CD4-positive, alpha-beta T cell treated with Interleukin-6 at 100 ng/mL for 8 hours (primary cell): ENCODE results near the gene LLGL1.

ENCODE experiments used
- DNase-seq: peaks from one replicate; pipeline ENCODE4 v3.0.0-alpha.2; 2020; ENCODE audit warnings: mixed read lengths, low spot score

LLGL1 gene

DNA sequence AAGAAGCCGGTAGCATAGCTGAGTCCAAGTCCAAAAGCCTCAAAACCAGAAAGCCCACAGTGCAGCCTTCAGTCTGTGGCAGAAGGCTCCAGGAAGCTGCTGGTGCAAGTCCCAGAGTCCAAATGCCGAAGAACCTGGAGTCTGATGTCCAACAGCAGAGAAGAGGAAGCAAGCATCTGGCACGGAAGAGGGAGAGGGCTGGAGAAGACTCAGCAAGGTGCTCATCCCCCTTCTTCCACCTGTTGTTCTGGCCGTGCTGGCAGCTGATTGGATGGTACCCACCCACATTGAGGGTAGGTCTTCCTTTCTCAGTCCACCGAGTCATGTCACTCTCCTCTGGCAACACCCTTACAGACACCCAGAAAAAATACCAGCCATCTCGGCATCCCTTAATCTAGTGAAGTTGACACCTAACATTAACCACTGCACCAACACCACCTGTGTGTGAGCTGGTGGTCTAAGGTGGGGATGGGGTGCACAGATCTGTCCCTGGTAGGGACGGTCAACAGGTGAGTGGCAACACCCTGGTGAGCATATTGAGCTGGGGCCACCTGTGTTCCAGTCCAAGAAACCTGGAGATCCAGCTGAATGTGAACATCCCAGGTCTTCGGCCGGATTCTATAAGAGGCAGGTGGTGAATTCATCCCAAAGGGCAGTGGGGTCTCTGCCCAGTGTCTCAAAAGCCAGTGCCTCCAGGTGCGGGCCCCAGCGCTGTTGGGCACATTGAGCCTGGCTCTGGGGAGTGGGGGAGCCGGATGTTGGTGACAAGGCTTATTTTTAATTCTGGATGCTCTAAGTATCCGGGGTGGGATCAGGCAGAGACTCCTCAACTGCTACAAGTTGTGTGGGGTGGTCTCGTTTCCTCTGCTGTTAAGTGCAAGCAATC is 44.9 kb downstream of the LLGL1 start:
- DNase-seq = no peak

DNA sequence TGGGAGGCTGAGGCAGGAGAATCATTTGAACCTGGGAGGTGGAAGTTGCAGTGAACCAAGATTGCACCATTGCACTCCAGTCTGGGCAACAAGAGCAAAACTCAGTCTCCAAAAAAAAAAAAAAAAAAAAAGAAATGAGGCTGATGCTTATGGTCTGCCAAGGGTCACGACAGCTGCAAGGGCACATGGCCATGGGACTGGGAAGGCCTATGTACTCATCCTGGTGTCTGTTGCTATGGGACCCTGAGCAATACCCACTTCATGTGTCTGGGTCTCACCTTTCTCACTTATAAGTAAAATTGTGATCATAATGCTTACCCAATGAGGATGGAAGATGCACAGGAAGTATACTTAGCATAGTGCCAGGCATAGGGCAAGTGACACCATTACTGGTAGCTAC is 51.6 kb downstream of the LLGL1 start:
- DNase-seq = no peak

DNA sequence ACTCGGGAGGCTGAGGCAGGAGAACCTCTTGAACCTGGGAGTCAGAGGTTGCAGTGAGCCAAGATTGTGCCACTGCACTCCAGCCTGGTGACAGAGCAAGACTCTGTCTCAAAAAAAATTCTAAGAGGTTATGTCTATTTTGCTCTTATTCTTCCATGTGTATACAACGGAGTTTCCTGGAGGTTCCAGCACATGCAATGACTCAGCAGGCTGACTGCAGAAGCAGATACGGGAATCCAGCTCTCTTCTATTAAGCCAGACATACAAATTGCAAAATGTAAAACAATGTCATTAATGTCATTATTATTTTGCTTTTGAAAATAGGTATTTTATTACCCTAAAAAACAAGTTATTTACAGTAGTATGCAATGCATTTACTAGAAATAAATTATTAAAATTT is 53.4 kb downstream of the LLGL1 start:
- no peak for DNase-seq

DNA sequence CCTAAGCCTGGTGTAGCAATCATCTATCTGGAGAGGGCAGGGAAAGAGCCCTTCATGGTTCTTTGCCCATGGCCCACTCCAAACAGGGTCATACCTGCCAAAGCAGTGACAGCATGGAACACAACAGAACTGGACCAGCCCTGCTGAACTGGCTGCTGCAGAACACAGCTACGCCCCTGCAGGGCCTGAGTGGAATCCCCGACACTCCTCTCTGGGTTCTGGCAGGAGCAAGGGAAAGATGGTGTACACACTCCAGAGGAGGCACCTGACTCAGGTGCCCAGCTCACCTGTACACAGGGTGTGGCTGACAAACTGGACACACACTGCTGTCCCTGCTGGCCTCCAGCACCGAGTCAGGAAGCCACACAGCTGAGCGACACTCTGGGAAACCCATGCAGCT is 54.8 kb downstream of the LLGL1 start:
- DNase-seq = no peak

DNA sequence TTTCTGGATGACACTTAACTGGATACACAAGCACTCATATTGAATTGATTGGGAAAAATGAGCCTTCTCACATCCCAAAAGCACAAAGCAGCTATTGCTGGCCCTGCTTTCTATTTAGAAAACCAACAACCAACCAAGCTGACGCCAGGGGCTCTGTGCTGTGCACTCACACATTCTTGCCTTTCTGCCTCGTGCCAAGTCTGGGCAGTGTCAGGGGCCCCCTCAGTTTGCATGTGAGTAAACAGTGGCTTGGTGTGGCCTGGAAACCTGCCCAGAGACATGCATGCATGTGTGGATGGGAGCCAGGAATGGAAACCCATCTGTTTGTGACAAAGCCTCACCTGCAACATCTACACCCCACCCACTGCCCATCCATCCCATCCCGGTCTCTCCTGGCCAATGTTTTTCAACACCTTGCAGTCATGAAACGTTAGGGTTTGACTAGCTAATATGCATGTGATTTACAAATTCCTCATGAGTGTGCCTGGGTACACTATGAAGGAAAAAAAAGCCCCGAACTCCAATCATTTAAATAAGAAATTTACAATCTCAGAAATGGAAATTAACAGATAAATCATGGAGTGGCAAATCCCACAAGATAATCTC is 55.4 kb downstream of the LLGL1 start:
- DNase-seq = no peak

DNA sequence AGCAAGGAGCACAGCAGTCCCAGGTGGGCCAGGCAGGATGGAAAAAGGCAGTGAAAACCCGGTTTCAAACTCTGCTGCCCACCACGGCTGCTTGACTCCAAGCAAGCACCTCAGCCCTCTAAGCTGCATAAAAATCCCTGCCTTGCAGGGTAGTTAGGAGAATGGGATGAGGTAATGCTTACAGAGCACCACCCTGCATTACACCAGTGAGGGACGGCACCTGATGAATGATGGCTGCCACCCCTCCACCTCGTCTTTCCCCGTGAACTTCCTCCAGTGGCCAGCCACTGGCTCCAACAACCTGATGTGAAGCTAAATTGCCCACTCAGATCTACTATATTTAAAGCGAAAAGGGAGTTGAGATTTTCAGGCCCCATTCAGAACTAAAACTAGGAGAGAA is 56.4 kb downstream of the LLGL1 start:
- DNase-seq = no peak

DNA sequence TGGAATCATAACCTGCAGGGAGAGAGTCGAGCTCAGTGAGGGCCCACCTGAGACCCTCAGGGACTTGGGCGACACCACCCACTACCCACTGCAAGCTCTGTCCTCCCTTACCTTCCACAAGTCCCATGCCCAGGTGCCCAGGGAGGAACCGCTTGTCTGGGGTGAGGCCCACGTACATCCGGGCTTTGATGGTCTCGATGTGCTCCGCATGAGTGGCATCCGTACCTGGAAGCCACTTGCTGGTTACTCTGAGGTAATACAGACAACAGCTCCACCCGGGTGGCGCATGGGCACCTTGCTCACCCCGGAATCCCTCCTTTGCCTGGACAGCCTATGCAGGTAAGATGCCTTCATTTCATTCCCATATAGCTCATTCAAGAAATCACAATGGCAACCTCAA is 59.9 kb downstream of the LLGL1 start:
- DNase-seq = no peak

DNA sequence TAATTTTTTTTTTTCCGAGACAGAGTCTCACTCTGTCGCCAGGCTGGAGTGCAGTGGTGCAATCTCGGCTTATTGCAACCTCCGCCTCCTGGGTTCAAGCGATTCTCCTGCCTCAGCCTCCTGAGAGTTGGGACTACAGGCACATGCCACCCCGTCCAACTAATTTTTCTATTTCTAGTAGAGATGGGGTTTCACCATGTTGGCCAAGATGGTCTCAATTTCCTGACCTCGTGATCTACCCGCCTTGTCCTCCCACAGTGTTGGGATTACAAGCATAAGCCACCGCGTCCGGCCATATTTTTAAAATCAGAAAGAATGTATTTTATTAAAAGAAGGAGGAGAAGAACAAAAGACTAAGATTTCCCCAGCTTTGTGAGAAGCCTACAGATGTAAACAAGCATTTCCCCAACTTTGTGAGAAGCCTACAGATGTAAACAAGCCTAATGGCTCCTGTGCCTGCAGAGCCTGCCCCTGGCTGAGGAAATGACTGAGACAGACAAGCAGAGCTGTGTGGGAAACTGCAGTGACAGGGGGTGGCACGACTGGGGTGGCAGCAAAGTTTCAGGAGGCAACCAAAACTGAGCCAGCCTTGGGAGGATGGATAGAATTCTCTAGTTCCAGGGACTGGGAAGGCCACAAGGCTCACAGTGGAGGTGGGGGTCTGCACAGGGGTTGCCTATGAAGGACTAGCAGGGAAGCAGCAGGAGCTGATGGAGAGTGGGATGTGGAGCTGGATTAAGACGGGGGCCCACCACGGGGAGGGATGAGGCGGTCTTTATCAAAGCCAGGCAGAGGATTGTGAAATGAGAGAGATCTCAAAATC is 66.5 kb downstream of the LLGL1 start:
- no peak for DNase-seq
